Panc1 (cell line): Measurements from ENCODE around the gene KIDINS220. TPM values are rescaled to one million over a fixed set of nuclear protein-coding genes. Genes with fewer than 3 reads are reported as not detected.

Source experiments
- ATAC-seq: fragments of 200-7000 bp; cut with Tn5 transposase; 2 replicates; pipeline ENCODE4 v1.9.1; 2020; ENCODE audit warnings: mild to moderate bottlenecking, moderate library complexity
- BruUV-seq: library from RNA; stranded (reverse); fragments of 400-500 nt; replicated peaks from 2 replicates; lab custom pipeline; 2021; lab: Mats Ljungman, UMichigan
- CTCF ChIA-PET: fragments of 300-600 bp; sonication (Branson Sonifier 250); formaldehyde crosslinking; loops from one replicate; lab custom pipeline; 2022; ENCODE audit warnings: antibody characterized with exemption; lab: Charles Lee
- POLR2A ChIA-PET: fragments of 300-600 bp; sonication (Branson Sonifier 250); formaldehyde crosslinking; loops from one replicate; lab custom pipeline; 2022; ENCODE audit warnings: antibody characterized with exemption; lab: Charles Lee
- DNase-seq: peaks from one replicate; pipeline ENCODE4 v3.0.0-alpha.2; 2010; ENCODE audit warnings: low read depth, low spot score
- H3K27ac ChIP-seq: 2 replicates; pipeline ENCODE4 v1.5.1; 2011; ENCODE audit warnings: mild to moderate bottlenecking, low read length, inconsistent platforms
- H3K27me3 ChIP-seq: fragments of 200-500 bp; sonication (Bioruptor generic); 2 replicates; pipeline ENCODE4 v1.6.0; 2014; ENCODE audit warnings: low read length, inconsistent platforms; ENCODE audit not compliant: control insufficient read depth, insufficient read depth
- H3K36me3 ChIP-seq: fragments of 200-500 bp; sonication (Bioruptor generic); 2 replicates; pipeline ENCODE4 v1.5.1; 2014; ENCODE audit warnings: inconsistent platforms, mild to moderate bottlenecking, low read length, moderate library complexity; ENCODE audit not compliant: control insufficient read depth, insufficient read depth
- H3K4me1 ChIP-seq: 2 replicates; pipeline ENCODE4 v1.5.1; 2011; ENCODE audit warnings: inconsistent platforms, mild to moderate bottlenecking, low read length, moderate library complexity; ENCODE audit not compliant: control insufficient read depth, insufficient read depth
- H3K4me3 ChIP-seq, 2 experiments: 2 replicates each; pipeline ENCODE4 v1.5.1; 2011 to 2012; ENCODE audit warnings: low read depth in 2 of 2, low read length in 2 of 2, mild to moderate bottlenecking in 2 of 2, inconsistent platforms in 1 of 2, moderate library complexity in 1 of 2
- H3K9me3 ChIP-seq: fragments of 200-500 bp; sonication (Bioruptor generic); 2 replicates; pipeline ENCODE4 v1.5.1; 2014; ENCODE audit warnings: low read depth, mild to moderate bottlenecking, inconsistent platforms, low read length, moderate library complexity; ENCODE audit not compliant: control insufficient read depth, insufficient read depth
- POLR2AphosphoS5 ChIP-seq: IDR thresholded peaks from 2 replicates; pipeline ENCODE4 v1.6.1; 2012; ENCODE audit warnings: mild to moderate bottlenecking, low read depth, low read length, moderate library complexity
- SIN3A ChIP-seq: IDR thresholded peaks from 2 replicates; pipeline ENCODE4 v1.6.1; 2012; ENCODE audit warnings: low read depth, mild to moderate bottlenecking, low read length, moderate library complexity, borderline replicate concordance; ENCODE audit not compliant: insufficient read depth
- TCF7L2 ChIP-seq: IDR thresholded peaks from 2 replicates; pipeline ENCODE4 v1.6.1; 2011; ENCODE audit warnings: mild to moderate bottlenecking, low read depth, low read length, inconsistent platforms
- in situ Hi-C: cut with HindIII; loops from 2 replicates; pipeline ENCODE4 v1.10.0; 2016; ENCODE audit warnings: low sequenced_read_pairs, low pct_unique_long_range_greater_than_20kb
- intact Hi-C: fragments of 100-400 bp; cut with micrococcal nuclease; formaldehyde crosslinking; loops from one replicate; pipeline ENCODE4 v1.10.0; 2022; ENCODE audit not compliant: unreplicated experiment
- total RNA-seq: library from RNA; stranded (reverse); gene quantifications from one replicate; pipeline ENCODE4 v1.2.1, GENCODE V29; 2021; ENCODE audit not compliant: unreplicated experiment
- TF ChIP-seq, protein P1 (sequence below): fragments of 450-650 bp; IDR thresholded peaks from 2 replicates; pipeline ENCODE4 v1.5.1; 2017; ENCODE audit warnings: mild to moderate bottlenecking
- TF ChIP-seq, protein P2 (sequence below), 2 experiments: IDR thresholded peaks; 2 replicates each; pipeline ENCODE4 v1.6.1; 2011 to 2012; ENCODE audit warnings: low read depth in 2 of 2, control low read depth in 1 of 2, low read length in 1 of 2, mild to moderate bottlenecking in 1 of 2, moderate library complexity in 1 of 2; ENCODE audit not compliant: insufficient read depth in 1 of 2

KIDINS220 gene
- total RNA-seq, 1 experiment from 2014 or later = 39.3 TPM

DNA sequence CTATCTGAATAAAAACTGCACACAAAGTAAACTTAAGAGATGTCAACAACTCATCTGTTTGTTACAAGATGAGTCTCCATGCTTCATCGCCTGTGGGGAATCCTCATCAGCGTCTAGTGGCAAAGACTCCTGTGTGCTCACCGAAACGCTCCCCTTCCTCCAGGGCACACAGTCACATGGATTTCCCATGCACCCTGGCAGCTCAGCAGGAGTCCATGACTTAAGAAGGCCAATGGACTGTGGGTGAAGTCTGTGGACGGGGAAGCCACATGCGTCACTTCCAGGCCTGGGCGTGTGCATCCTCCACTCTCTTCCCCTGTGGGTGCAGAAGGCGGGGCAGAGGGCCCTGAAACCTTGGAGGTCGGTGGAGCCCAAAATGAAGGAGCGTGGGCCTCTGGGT is 114.4 kb downstream of the KIDINS220 start:
- intact Hi-C loops = no loop called here
- in situ Hi-C loops = no loop called here
- CTCF ChIA-PET = no interaction called here
- TF ChIP-seq, protein P1, sequence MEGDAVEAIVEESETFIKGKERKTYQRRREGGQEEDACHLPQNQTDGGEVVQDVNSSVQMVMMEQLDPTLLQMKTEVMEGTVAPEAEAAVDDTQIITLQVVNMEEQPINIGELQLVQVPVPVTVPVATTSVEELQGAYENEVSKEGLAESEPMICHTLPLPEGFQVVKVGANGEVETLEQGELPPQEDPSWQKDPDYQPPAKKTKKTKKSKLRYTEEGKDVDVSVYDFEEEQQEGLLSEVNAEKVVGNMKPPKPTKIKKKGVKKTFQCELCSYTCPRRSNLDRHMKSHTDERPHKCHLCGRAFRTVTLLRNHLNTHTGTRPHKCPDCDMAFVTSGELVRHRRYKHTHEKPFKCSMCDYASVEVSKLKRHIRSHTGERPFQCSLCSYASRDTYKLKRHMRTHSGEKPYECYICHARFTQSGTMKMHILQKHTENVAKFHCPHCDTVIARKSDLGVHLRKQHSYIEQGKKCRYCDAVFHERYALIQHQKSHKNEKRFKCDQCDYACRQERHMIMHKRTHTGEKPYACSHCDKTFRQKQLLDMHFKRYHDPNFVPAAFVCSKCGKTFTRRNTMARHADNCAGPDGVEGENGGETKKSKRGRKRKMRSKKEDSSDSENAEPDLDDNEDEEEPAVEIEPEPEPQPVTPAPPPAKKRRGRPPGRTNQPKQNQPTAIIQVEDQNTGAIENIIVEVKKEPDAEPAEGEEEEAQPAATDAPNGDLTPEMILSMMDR = no peak
- H3K4me3 ChIP-seq = no peak overlapping the region
- H3K4me1 ChIP-seq = no peaks in the 10 kb centered on the region
- no peaks in the 10 kb centered on the region for H3K9me3 ChIP-seq
- POLR2A ChIA-PET = interaction anchor here (0.5 kb wide), 1 partner anchor 41 kb away, joined by 4 read pairs; the partner anchor contains the start of gene ID2
- no peaks in the 10 kb centered on the region for H3K27me3 ChIP-seq
- BruUV-seq = no TSS peak
- no peak overlapping the region for H3K27ac ChIP-seq
- ATAC-seq (no peak), DNase-seq (no peak)
- no peaks in the 10 kb centered on the region for H3K36me3 ChIP-seq

DNA sequence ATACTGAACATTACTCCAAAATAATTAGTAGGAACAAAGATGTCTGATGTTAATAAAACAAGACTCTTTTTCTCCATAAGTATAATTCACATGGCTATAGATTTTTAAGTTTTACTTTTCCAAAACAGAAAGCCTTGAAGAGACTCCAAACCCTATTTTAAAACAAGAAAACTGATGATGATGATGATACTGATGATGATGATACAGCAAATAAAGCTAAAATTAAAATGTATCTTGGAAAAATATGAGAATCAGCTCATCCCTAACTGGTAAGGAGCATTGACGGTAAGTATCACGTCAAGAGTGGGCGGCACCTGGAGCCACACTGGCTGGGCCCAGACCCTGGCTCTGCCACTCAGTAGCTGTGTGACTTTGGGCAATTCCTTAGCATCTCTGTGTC is 116.0 kb downstream of the KIDINS220 start:
- ChIA-PET CTCF (no interaction called here), POLR2A (no interaction called here)
- in situ Hi-C loops = no loop called here
- no peak overlapping the region for H3K27ac ChIP-seq
- no peaks in the 10 kb centered on the region for H3K27me3 ChIP-seq
- intact Hi-C loops = no loop called here
- DNase-seq (no peak), ATAC-seq (no peak)
- H3K36me3 ChIP-seq = no peaks in the 10 kb centered on the region
- no peaks in the 10 kb centered on the region for H3K9me3 ChIP-seq
- TF ChIP-seq, protein P2, sequence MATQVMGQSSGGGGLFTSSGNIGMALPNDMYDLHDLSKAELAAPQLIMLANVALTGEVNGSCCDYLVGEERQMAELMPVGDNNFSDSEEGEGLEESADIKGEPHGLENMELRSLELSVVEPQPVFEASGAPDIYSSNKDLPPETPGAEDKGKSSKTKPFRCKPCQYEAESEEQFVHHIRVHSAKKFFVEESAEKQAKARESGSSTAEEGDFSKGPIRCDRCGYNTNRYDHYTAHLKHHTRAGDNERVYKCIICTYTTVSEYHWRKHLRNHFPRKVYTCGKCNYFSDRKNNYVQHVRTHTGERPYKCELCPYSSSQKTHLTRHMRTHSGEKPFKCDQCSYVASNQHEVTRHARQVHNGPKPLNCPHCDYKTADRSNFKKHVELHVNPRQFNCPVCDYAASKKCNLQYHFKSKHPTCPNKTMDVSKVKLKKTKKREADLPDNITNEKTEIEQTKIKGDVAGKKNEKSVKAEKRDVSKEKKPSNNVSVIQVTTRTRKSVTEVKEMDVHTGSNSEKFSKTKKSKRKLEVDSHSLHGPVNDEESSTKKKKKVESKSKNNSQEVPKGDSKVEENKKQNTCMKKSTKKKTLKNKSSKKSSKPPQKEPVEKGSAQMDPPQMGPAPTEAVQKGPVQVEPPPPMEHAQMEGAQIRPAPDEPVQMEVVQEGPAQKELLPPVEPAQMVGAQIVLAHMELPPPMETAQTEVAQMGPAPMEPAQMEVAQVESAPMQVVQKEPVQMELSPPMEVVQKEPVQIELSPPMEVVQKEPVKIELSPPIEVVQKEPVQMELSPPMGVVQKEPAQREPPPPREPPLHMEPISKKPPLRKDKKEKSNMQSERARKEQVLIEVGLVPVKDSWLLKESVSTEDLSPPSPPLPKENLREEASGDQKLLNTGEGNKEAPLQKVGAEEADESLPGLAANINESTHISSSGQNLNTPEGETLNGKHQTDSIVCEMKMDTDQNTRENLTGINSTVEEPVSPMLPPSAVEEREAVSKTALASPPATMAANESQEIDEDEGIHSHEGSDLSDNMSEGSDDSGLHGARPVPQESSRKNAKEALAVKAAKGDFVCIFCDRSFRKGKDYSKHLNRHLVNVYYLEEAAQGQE (IDR thresholded peaks at IDR 0.05; ENCODE audit: insufficient read depth in 1 of 2, low read depth in 2 of 2, low read length in 1 of 2) = no peak
- no peak for TF ChIP-seq POLR2AphosphoS5
- TF ChIP-seq SIN3A = no peak
- TF ChIP-seq TCF7L2 = no peak
- TF ChIP-seq, protein P1 = no peak
- no TSS peak for BruUV-seq
- no peaks in the 10 kb centered on the region for H3K4me1 ChIP-seq
- no peak overlapping the region for H3K4me3 ChIP-seq

DNA sequence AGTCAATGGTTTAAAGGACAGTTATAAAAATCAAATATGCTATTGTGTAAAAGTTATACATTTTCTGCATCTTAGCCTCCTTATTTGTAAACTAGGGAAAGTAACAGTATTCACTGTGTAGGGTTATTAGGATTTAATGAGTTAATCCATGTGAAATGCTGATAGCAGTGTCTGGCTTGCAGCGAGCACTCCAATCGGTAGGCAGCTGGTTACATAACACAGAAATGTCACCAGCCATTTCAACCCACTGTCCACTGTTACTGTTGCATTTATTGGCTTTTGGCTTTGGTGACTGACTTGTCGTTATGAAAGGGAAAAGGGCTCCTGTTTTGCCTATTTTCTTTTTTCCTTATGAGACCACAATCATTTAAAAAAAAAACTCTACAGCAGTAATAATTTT is 116.7 kb downstream of the KIDINS220 start:
- BruUV-seq = no TSS peak
- no peak for TF ChIP-seq POLR2AphosphoS5
- no peak for TF ChIP-seq TCF7L2
- TF ChIP-seq, protein P1 = no peak
- TF ChIP-seq, protein P2 (IDR thresholded peaks at IDR 0.05; ENCODE audit: insufficient read depth in 1 of 2, low read depth in 2 of 2, low read length in 1 of 2) = no peak
- no peak for TF ChIP-seq SIN3A
- in situ Hi-C loops = no loop called here
- Histone ChIP-seq H3K36me3 (no peaks in the 10 kb centered on the region), H3K4me1 (no peaks in the 10 kb centered on the region), H3K27ac (no peak overlapping the region), H3K9me3 (no peaks in the 10 kb centered on the region), H3K27me3 (no peaks in the 10 kb centered on the region), H3K4me3 (no peak overlapping the region)
- ChIA-PET CTCF (no interaction called here), POLR2A (no interaction called here)
- no peak for ATAC-seq
- no peak for DNase-seq
- intact Hi-C loops = no loop called here
